HepG2 (cell line): ENCODE results near the gene UQCC2. TPM values are rescaled to one million over a fixed set of nuclear protein-coding genes. Genes with fewer than 3 reads are reported as not detected.

ENCODE experiments used
- ATAC-seq: fragments of 200-7000 bp; cut with Tn5 transposase; 3 replicates; pipeline ENCODE4 v1.9.1; 2020; ENCODE audit warnings: mild to moderate bottlenecking, moderate library complexity
- BruUV-seq: library from RNA; stranded (reverse); fragments of 400-500 nt; replicated peaks from 2 replicates; lab custom pipeline; 2021; lab: Mats Ljungman, UMichigan
- CTCF ChIA-PET: fragments of 300-600 bp; formaldehyde crosslinking; extraction: SDS; loops from one replicate; lab custom pipeline; 2021; ENCODE audit warnings: low total read pairs, inconsistent platforms, low intra/inter-chr PET ratio; lab: Yijun Ruan, JAX
- POLR2A ChIA-PET: fragments of 350-600 bp; sonication (Branson Sonifier 250); formaldehyde crosslinking; loops from one replicate; lab custom pipeline; 2020; ENCODE audit warnings: antibody characterized with exemption, inconsistent platforms; lab: Yijun Ruan, JAX
- DNase-seq: peaks from one replicate; pipeline ENCODE4 v3.0.0-alpha.2; 2015; ENCODE audit warnings: low spot score
- FAIRE-seq: peaks from 3 replicates; lab custom pipeline; 2011; peaks lifted over from hg19 to GRCh38; lab: Jason Lieb, UNC
- H2AFZ ChIP-seq: one replicate; pipeline ENCODE4 v1.6.1; 2011; ENCODE audit warnings: low read length, inconsistent platforms
- H3K27ac ChIP-seq: fragments of 300-600 bp; 3 replicates; pipeline ENCODE4 v1.8.0; 2011; ENCODE audit warnings: mixed run types, mild to moderate bottlenecking, mixed read lengths, low read length, inconsistent platforms; ENCODE audit not compliant: insufficient read depth; ENCODE audit errors: extremely low read length
- H3K27me3 ChIP-seq, 2 experiments: fragments of 200-600 bp in 1 of 2; 2 replicates in 1 of 2; 3 replicates in 1 of 2; pipeline versions ENCODE4 v1.6.0 to v1.8.0; 2011; ENCODE audit warnings: low read length in 2 of 2, mild to moderate bottlenecking in 2 of 2, moderate library complexity in 2 of 2, inconsistent platforms in 1 of 2; ENCODE audit not compliant: insufficient read depth in 2 of 2, control insufficient read depth in 1 of 2
- H3K36me3 ChIP-seq, 2 experiments: fragments of 200-600 bp in 1 of 2; replicated peaks in 1 of 2; 2 replicates in 1 of 2; 3 replicates in 1 of 2; pipeline versions ENCODE4 v1.5.1 to v1.8.0; 2011; ENCODE audit warnings: low read length in 2 of 2, inconsistent platforms in 1 of 2; ENCODE audit not compliant: insufficient read depth in 2 of 2, control insufficient read depth in 1 of 2
- H3K4me1 ChIP-seq: 2 replicates; pipeline ENCODE4 v1.5.1; 2012; ENCODE audit warnings: low read length, inconsistent platforms; ENCODE audit not compliant: insufficient read depth
- H3K4me2 ChIP-seq: 2 replicates; pipeline ENCODE4 v1.6.0; 2011; ENCODE audit warnings: low read depth, low read length, inconsistent platforms
- H3K4me3 ChIP-seq, 3 experiments: fragments of 200-600 bp in 1 of 3; sonication (generic), shearing (Covaris generic) in 1 of 3; replicated peaks in 1 of 3; 2 replicates each; pipeline ENCODE4 v1.5.1; 2011 to 2016; ENCODE audit warnings: low read length in 3 of 3, inconsistent platforms in 2 of 3, low read depth in 2 of 3, mild to moderate bottlenecking in 2 of 3, control low read depth in 1 of 3, mixed read lengths in 1 of 3; ENCODE audit not compliant: insufficient read depth in 1 of 3
- H3K79me2 ChIP-seq: one replicate; pipeline ENCODE4 v1.6.1; 2011; ENCODE audit warnings: low read length, inconsistent platforms; ENCODE audit not compliant: insufficient read depth
- H3K9ac ChIP-seq: 2 replicates; pipeline ENCODE4 v1.6.0; 2011; ENCODE audit warnings: mild to moderate bottlenecking, low read depth, low read length, inconsistent platforms; ENCODE audit not compliant: insufficient read depth
- H3K9me3 ChIP-seq: 2 replicates; pipeline ENCODE4 v1.5.1; 2012; ENCODE audit warnings: mild to moderate bottlenecking, low read length
- H4K20me1 ChIP-seq: 2 replicates; pipeline ENCODE4 v1.6.0; 2011; ENCODE audit warnings: inconsistent platforms, mild to moderate bottlenecking, low read length, moderate library complexity; ENCODE audit not compliant: insufficient read depth
- AGO2 ChIP-seq: fragments of 200-400 bp; formaldehyde crosslinking; optimal IDR thresholded peaks from 2 replicates; pipeline ENCODE3; 2017; ENCODE audit warnings: mild to moderate bottlenecking, low read depth, low read length, moderate library complexity
- ARHGAP35 ChIP-seq: sonication (generic); formaldehyde crosslinking; IDR thresholded peaks from 2 replicates; pipeline ENCODE4 v1.9.0; 2022; ENCODE audit warnings: mild to moderate bottlenecking, inconsistent platforms, moderate library complexity, missing genetic modification reagents, borderline replicate concordance
- ATF1 ChIP-seq: IDR thresholded peaks from 2 replicates; pipeline ENCODE4 v1.6.1; 2016; ENCODE audit warnings: mild to moderate bottlenecking, control low read depth
- HINFP ChIP-seq: sonication (generic); formaldehyde crosslinking; IDR thresholded peaks from 2 replicates; pipeline ENCODE4 v1.4.0; 2020; ENCODE audit warnings: low read depth, mild to moderate bottlenecking, missing genetic modification reagents
- MAFK ChIP-seq, 2 experiments: IDR thresholded peaks in 1 of 2; conservative IDR thresholded peaks in 1 of 2; 2 replicates each; pipeline ENCODE4 v1.6.1; 2011; ENCODE audit warnings: improper control_type of control experiment in 2 of 2, low read length in 2 of 2
- PHF5A ChIP-seq: IDR thresholded peaks from one replicate; pipeline ENCODE4 v1.6.1; 2018; ENCODE audit warnings: low read depth, missing genetic modification reagents; ENCODE audit not compliant: unreplicated experiment
- POLR2AphosphoS5 ChIP-seq: IDR thresholded peaks from 2 replicates; pipeline ENCODE4 v1.6.1; 2012; ENCODE audit warnings: low read depth, low read length
- ZBTB7B ChIP-seq: sonication (generic); formaldehyde crosslinking; IDR thresholded peaks from 2 replicates; pipeline ENCODE4 v1.4.0; 2020; ENCODE audit warnings: missing genetic modification reagents
- ZMAT5 ChIP-seq: sonication (generic); formaldehyde crosslinking; IDR thresholded peaks from 2 replicates; pipeline ENCODE4 v1.5.0; 2020; ENCODE audit warnings: mild to moderate bottlenecking, low read depth, missing genetic modification reagents, borderline replicate concordance
- ZNF503 ChIP-seq: sonication (generic); formaldehyde crosslinking; IDR thresholded peaks from 2 replicates; pipeline ENCODE4 v1.4.0; 2020; ENCODE audit warnings: missing genetic modification reagents
- ZNF616 ChIP-seq: sonication (generic); formaldehyde crosslinking; IDR thresholded peaks from 2 replicates; pipeline ENCODE4 v1.5.0; 2020; ENCODE audit warnings: low read depth, mild to moderate bottlenecking, missing genetic modification reagents
- ZNF660 ChIP-seq: sonication (generic); formaldehyde crosslinking; IDR thresholded peaks from 2 replicates; pipeline ENCODE4 v1.5.1; 2020; ENCODE audit warnings: mild to moderate bottlenecking, low read depth, missing genetic modification reagents, borderline replicate concordance
- ZNF775 ChIP-seq: sonication (generic); formaldehyde crosslinking; IDR thresholded peaks from 2 replicates; pipeline ENCODE4 v1.4.0; 2020; ENCODE audit warnings: missing genetic modification reagents, mild to moderate bottlenecking, moderate library complexity, borderline replicate concordance
- ZNF776 ChIP-seq: sonication (generic); formaldehyde crosslinking; IDR thresholded peaks from 2 replicates; pipeline ENCODE4 v1.4.0; 2020; ENCODE audit warnings: mild to moderate bottlenecking, missing genetic modification reagents
- WGBS: methylation state at CpG from one replicate; pipeline ENCODE4 v1.1.6; 2017; ENCODE audit warnings: low lambda C conversion rate; 5-methylcytosine and 5-hydroxymethylcytosine counted together
- in situ Hi-C: cut with HindIII; loops from 2 replicates; pipeline ENCODE4 v1.10.0; 2017; ENCODE audit warnings: low pct_unique_long_range_greater_than_20kb; ENCODE audit not compliant: extremely low pct_ligation_motif_present
- intact Hi-C: fragments of 100-400 bp; cut with micrococcal nuclease; formaldehyde crosslinking; loops from one replicate; pipeline ENCODE4 v1.10.0; 2022; ENCODE audit not compliant: unreplicated experiment
- polyA plus RNA-seq, 8 experiments: library from polyadenylated mRNA; depleted of rRNA in 3 of 8; stranded (reverse) in 7 of 8; unstranded in 1 of 8; fragments of >200 nt; fragmentation: Illumina TruSeq in 4 of 8; extraction: Trizol in 4 of 8; gene quantifications; 2 replicates each; pipeline versions ENCODE4 v1.2.1 to v1.2.3, GENCODE V29; 2011 to 2016; ENCODE audit warnings: low read depth in 4 of 8, missing spikeins in 1 of 8, mixed read lengths in 1 of 8; ENCODE audit not compliant: insufficient read depth in 1 of 8
- total RNA-seq, 5 experiments: library from RNA; depleted of rRNA; stranded (reverse); fragments of >200 nt; fragmentation: Illumina TruSeq; extraction: Trizol; gene quantifications; 2 replicates each; pipeline ENCODE4 v1.2.3, GENCODE V29; 2016; ENCODE audit warnings: low read depth in 1 of 5

Gene UQCC2
- total and polyA plus RNA-seq, 2 of the 13 experiments (the other 11 are each of a cell fraction or from before 2014, with no cell fraction given) = 82.4 to 238 TPM

GRCh38 chr6:33665957-33666356 is 45.5 kb downstream of the UQCC2 start:
- intact Hi-C loops = no loop called here
- no peak for DNase-seq
- no peak for ATAC-seq
- no peak overlapping the region for H3K4me3 ChIP-seq
- H3K4me1 ChIP-seq = no peaks in the 10 kb centered on the region
- POLR2A ChIA-PET = no interaction called here
- H3K27me3 ChIP-seq = no peaks in the 10 kb centered on the region
- no peak overlapping the region for H2AFZ ChIP-seq
- BruUV-seq = no TSS peak
- no peaks in the 10 kb centered on the region for H3K9me3 ChIP-seq
- peaks cover 0 to 4% of the 10 kb centered on the region in 2 experiments; a peak in 3 of 5 replicates for H3K36me3 ChIP-seq
- no peak for FAIRE-seq
- 90% methylated on average over 13 of the region's 13 CpGs for WGBS
- no peak overlapping the region for H3K9ac ChIP-seq
- in situ Hi-C loops = no loop called here
- H4K20me1 ChIP-seq = no peaks in the 10 kb centered on the region
- CTCF ChIA-PET = no interaction called here
- H3K4me2 ChIP-seq = no peak overlapping the region
- no peaks in the 10 kb centered on the region for H3K79me2 ChIP-seq
- no peak overlapping the region for H3K27ac ChIP-seq
- TF ChIP-seq ZNF503 (no peak), ARHGAP35 (no peak), HINFP (CRISPR knock-in tag) (no peak)

- in situ Hi-C loops = no loop called here
- H3K4me3 ChIP-seq = no peak overlapping the region
- no peaks in the 10 kb centered on the region for H3K4me1 ChIP-seq
- no peak overlapping the region for H3K4me2 ChIP-seq
- intact Hi-C loops = no loop called here
- DNase-seq (no peak), ATAC-seq (no peak), FAIRE-seq (no peak)
- CTCF ChIA-PET = no interaction called here
- H3K79me2 ChIP-seq = no peaks in the 10 kb centered on the region
- no peak overlapping the region for H2AFZ ChIP-seq
- H3K9ac ChIP-seq = no peak overlapping the region
- peaks cover 0 to 2% of the 10 kb centered on the region in 2 experiments; a peak in 3 of 5 replicates for H3K36me3 ChIP-seq
- BruUV-seq = no TSS peak
- 93% methylated on average over 17 of the region's 17 CpGs for WGBS
- H4K20me1 ChIP-seq = no peaks in the 10 kb centered on the region
- POLR2A ChIA-PET = no interaction called here
- no peaks in the 10 kb centered on the region for H3K9me3 ChIP-seq
- no peaks in the 10 kb centered on the region for H3K27me3 ChIP-seq
- H3K27ac ChIP-seq = no peak overlapping the region
- no peak for TF ChIP-seq ZNF776 (CRISPR knock-in tag)
- no peak for TF ChIP-seq ZBTB7B (CRISPR knock-in tag)
- TF ChIP-seq AGO2 = no peak
- no peak for TF ChIP-seq ZNF660 (CRISPR knock-in tag)
- TF ChIP-seq MAFK (conservative IDR thresholded peaks at IDR 0.05 in 1 of 2, IDR thresholded peaks at IDR 0.05 in 1 of 2; ENCODE audit: low read length in 2 of 2) = no peak
- TF ChIP-seq PHF5A (CRISPR knock-in tag) = no peak
- TF ChIP-seq ATF1 = no peak
- no peak for TF ChIP-seq ZNF616
- no peak for TF ChIP-seq POLR2AphosphoS5
- TF ChIP-seq ZMAT5 (CRISPR knock-in tag) = no peak
- TF ChIP-seq ZNF775 (CRISPR knock-in tag) = no peak
These were observed 46.9 kb downstream of the UQCC2 start for GRCh38 chr6:33664506-33665057.
